Mammary epithelial cell (primary cell): ENCODE data around the gene TMEM221.

Source experiments
- EZH2 ChIP-seq: IDR thresholded peaks from 2 replicates; pipeline ENCODE4 v1.6.1; 2012; ENCODE audit warnings: low read length, inconsistent platforms, borderline replicate concordance
- TF ChIP-seq, protein P1 (sequence below), 2 donors: IDR thresholded peaks in 1 of 2; conservative IDR thresholded peaks in 1 of 2; 2 replicates each; pipeline ENCODE4 v1.5.1; 2011 to 2012; ENCODE audit warnings: inconsistent platforms in 2 of 2, low read length in 2 of 2, mild to moderate bottlenecking in 2 of 2, control low read depth in 1 of 2, low read depth in 1 of 2; ENCODE audit not compliant: insufficient read depth in 1 of 2; ENCODE audit errors: extremely low read depth in 1 of 2

DNA sequence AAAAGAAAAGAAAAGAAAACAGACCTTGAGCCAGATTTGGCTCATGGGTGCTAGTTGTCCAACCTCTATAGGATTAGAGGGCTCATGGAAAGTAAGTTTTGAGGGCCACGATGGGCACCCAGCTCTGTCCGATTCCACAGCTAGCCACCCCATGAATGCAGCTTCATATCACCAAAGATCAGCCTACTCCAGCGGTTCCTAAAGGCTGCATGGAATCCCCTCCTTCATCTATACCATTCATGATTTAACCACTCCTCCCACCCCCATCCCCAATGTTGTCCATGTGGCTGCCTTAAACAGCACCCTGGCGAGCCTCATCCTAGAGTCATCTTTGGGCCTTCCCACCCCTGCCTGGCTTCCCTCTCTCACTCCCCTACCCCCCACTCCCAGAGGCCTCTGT, 26.5 kb downstream of the TMEM221 start:
- TF ChIP-seq, protein P1, sequence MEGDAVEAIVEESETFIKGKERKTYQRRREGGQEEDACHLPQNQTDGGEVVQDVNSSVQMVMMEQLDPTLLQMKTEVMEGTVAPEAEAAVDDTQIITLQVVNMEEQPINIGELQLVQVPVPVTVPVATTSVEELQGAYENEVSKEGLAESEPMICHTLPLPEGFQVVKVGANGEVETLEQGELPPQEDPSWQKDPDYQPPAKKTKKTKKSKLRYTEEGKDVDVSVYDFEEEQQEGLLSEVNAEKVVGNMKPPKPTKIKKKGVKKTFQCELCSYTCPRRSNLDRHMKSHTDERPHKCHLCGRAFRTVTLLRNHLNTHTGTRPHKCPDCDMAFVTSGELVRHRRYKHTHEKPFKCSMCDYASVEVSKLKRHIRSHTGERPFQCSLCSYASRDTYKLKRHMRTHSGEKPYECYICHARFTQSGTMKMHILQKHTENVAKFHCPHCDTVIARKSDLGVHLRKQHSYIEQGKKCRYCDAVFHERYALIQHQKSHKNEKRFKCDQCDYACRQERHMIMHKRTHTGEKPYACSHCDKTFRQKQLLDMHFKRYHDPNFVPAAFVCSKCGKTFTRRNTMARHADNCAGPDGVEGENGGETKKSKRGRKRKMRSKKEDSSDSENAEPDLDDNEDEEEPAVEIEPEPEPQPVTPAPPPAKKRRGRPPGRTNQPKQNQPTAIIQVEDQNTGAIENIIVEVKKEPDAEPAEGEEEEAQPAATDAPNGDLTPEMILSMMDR (conservative IDR thresholded peaks at IDR 0.05 in 1 of 2, IDR thresholded peaks at IDR 0.05 in 1 of 2; ENCODE audit: extremely low read depth in 1 of 2, insufficient read depth in 1 of 2, low read depth in 1 of 2, low read length in 2 of 2) = no peak
- TF ChIP-seq EZH2 = no peak
